ENCODE data around the gene BAG1. TPM values are rescaled to one million over a fixed set of nuclear protein-coding genes. Genes with fewer than 3 reads are reported as not detected.

BAG1 gene
- total and polyA plus RNA-seq, 2 of the 13 experiments (the other 11 are each of a cell fraction or from before 2014, with no cell fraction given): 23.1 to 59.5 TPM

DNA sequence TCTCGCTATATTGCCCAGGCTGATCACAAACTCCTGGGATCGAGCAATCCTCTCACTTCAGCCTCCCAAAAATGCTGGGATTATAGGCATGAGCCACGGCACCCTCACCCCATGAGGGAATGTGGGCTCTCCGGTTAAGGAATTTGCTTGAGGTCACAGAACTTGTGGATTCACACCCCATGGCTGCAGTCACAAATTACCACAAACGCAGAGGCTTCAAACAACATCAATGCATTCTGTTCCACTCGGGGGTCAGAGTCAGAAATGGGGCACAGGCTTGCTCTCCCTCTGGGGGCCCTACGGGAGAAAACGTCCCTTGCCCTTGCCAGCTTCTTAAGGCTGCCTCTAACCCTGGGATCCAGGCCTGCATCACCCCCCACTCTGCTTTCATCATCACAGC is 36.8 kb downstream of the BAG1 start:
- intact Hi-C loops (cut with micrococcal nuclease; ENCODE audit: unreplicated experiment): loop anchor here (5.0 kb wide), 1 partner anchor 35 kb away; the partner anchor contains the start of gene BAG1

DNA sequence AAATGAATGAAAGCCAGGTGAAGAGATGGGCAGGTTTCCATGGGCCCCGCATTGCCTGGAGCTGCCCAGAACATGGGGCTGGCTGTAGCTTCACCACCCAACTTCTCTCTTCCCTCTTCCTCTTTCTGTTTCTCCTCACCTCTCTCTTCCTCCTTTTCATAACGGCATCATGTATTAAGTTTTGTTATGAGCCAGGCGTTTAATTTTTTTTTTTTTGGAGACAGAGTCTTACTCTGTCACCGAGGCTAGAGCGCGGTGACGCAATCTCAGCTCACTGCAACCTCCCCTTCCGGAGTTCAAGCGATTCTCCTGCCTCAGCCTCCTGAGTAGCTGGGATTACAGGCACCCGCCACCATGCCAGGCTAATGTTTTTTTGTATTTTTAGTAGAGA is 37.5 kb downstream of the BAG1 start:
- CTCF ChIA-PET (ENCODE audit: low intra/inter-chr PET ratio, low total read pairs): interaction anchor here (5.0 kb wide), 1 partner anchor 146 kb away, joined by 80 read pairs; no protein-coding TSS in a partner anchor
- in situ Hi-C loops (cut with HindIII; ENCODE audit: extremely low pct_ligation_motif_present, low pct_unique_long_range_greater_than_20kb): loop anchor here (5.0 kb wide), 1 partner anchor 145 kb away; no protein-coding TSS in a partner anchor
- H3K4me1 ChIP-seq (ENCODE audit: insufficient read depth, low read length): peaks cover 44% of the 10 kb centered on the region
- 57% methylated on average over 10 of the region's 10 CpGs for WGBS (ENCODE audit: low lambda C conversion rate)
- H3K27ac ChIP-seq (ENCODE audit: extremely low read length, insufficient read depth, low read length): no peak overlapping the region
- H4K20me1 ChIP-seq (ENCODE audit: insufficient read depth, low read length): no peaks in the 10 kb centered on the region
- no peak overlapping the region for H2AFZ ChIP-seq (ENCODE audit: low read length)
- no peak overlapping the region for H3K4me2 ChIP-seq (ENCODE audit: low read depth, low read length)
- DNase-seq (ENCODE audit: low spot score): no peak
- H3K79me2 ChIP-seq (ENCODE audit: insufficient read depth, low read length): no peaks in the 10 kb centered on the region
- intact Hi-C loops (cut with micrococcal nuclease; ENCODE audit: unreplicated experiment): loop anchor here (5.0 kb wide), 1 partner anchor 35 kb away; the partner anchor contains the start of gene BAG1
- BruUV-seq (replicated peaks): no TSS peak
- POLR2A ChIA-PET: no interaction called here
- no peaks in the 10 kb centered on the region for H3K9me3 ChIP-seq (ENCODE audit: low read length)
- no peak for FAIRE-seq
- H3K27me3 ChIP-seq (ENCODE audit: control insufficient read depth in 1 of 2, insufficient read depth in 2 of 2, low read length in 2 of 2): no peaks in the 10 kb centered on the region; a peak in 3 of 5 replicates
- no peaks in the 10 kb centered on the region for H3K36me3 ChIP-seq (replicated peaks in 1 of 2; ENCODE audit: control insufficient read depth in 1 of 2, insufficient read depth in 2 of 2, low read length in 2 of 2)
- no peak overlapping the region for H3K9ac ChIP-seq (ENCODE audit: insufficient read depth, low read depth, low read length)
- no peak for ATAC-seq
- TF ChIP-seq CEBPB (IDR thresholded peaks at IDR 0.05; ENCODE audit: borderline replicate concordance, low read depth, low read length) (peak; percentile 52; the same call in 1 of the 2 replicates), MAFK (conservative IDR thresholded peaks at IDR 0.05 in 1 of 2, IDR thresholded peaks at IDR 0.05 in 1 of 2; ENCODE audit: low read length in 2 of 2) (no peak)
- no peak overlapping the region for H3K4me3 ChIP-seq (replicated peaks in 1 of 3; ENCODE audit: insufficient read depth in 1 of 3, low read depth in 2 of 3, low read length in 3 of 3)

More for the DNA sequence above, 36.8 kb downstream of the BAG1 start:
- H3K36me3 ChIP-seq (replicated peaks in 1 of 2; ENCODE audit: control insufficient read depth in 1 of 2, insufficient read depth in 2 of 2, low read length in 2 of 2): no peaks in the 10 kb centered on the region
- 23% methylated on average over 4 of the region's 8 CpGs for WGBS (ENCODE audit: low lambda C conversion rate)
- no peak overlapping the region for H3K9ac ChIP-seq (ENCODE audit: insufficient read depth, low read depth, low read length)
- no peak overlapping the region for H2AFZ ChIP-seq (ENCODE audit: low read length)
- BruUV-seq (replicated peaks): no TSS peak
- in situ Hi-C loops (cut with HindIII; ENCODE audit: extremely low pct_ligation_motif_present, low pct_unique_long_range_greater_than_20kb): loop anchor here (5.0 kb wide), 1 partner anchor 145 kb away; no protein-coding TSS in a partner anchor
- no peak for ATAC-seq
- H3K4me1 ChIP-seq (ENCODE audit: insufficient read depth, low read length): peaks cover 47% of the 10 kb centered on the region
- no peaks in the 10 kb centered on the region for H3K79me2 ChIP-seq (ENCODE audit: insufficient read depth, low read length)
- ChIA-PET CTCF (ENCODE audit: low intra/inter-chr PET ratio, low total read pairs) (no interaction called here), POLR2A (no interaction called here)
- H3K4me3 ChIP-seq (replicated peaks in 1 of 3; ENCODE audit: insufficient read depth in 1 of 3, low read depth in 2 of 3, low read length in 3 of 3): no peak overlapping the region
- no peaks in the 10 kb centered on the region for H4K20me1 ChIP-seq (ENCODE audit: insufficient read depth, low read length)
- H3K9me3 ChIP-seq (ENCODE audit: low read length): no peaks in the 10 kb centered on the region
- FAIRE-seq: no peak
- no peak overlapping the region for H3K27ac ChIP-seq (ENCODE audit: extremely low read length, insufficient read depth, low read length)
- no peak for DNase-seq (ENCODE audit: low spot score)
- 0 out of 2 replicates have a peak, but pooled peaks have one; percentile 29 for TF ChIP-seq ZNF263 (CRISPR knock-in tag; IDR thresholded peaks at IDR 0.05)
- no peak for TF ChIP-seq POLR2AphosphoS5 (IDR thresholded peaks at IDR 0.05; ENCODE audit: low read depth, low read length)
- no peak overlapping the region for H3K4me2 ChIP-seq (ENCODE audit: low read depth, low read length)
- H3K27me3 ChIP-seq (ENCODE audit: control insufficient read depth in 1 of 2, insufficient read depth in 2 of 2, low read length in 2 of 2): no peaks in the 10 kb centered on the region; a peak in 3 of 5 replicates

All from HepG2 (cell line).